A673 (cell line): Measurements from ENCODE around the gene DCAF8L2.
"Not testable (repeated sequence)": the region's sequence is repeated elsewhere in the genome, so short reads cannot be mapped to it uniquely, and the experiment has no call there.

ENCODE experiments used
- CTCF ChIP-seq: fragments of 300-800, 200-600 bp; sonication (generic); conservative IDR thresholded peaks from 2 replicates; pipeline ENCODE4 v1.5.1; 2017; ENCODE audit warnings: low read depth, mild to moderate bottlenecking, antibody characterized with exemption, low read length, moderate library complexity, mixed read lengths
- EZH2 ChIP-seq: fragments of 200-600 bp; sonication (generic); IDR thresholded peaks from 2 replicates; pipeline ENCODE4 v1.6.1; 2017; ENCODE audit warnings: borderline replicate concordance, low read depth, mild to moderate bottlenecking, mixed read lengths, antibody characterized with exemption, low read length; ENCODE audit not compliant: poor library complexity, severe bottlenecking

GRCh38 chrX:27683566-27684208, 93.5 kb downstream of the DCAF8L2 start:
- TF ChIP-seq CTCF, result peak; percentile 72
- not testable (repeated sequence) for TF ChIP-seq EZH2
